Large intestine (tissue), 1 donor: ENCODE results near the gene WEE1. TPM values are rescaled to one million over a fixed set of nuclear protein-coding genes. Genes with fewer than 3 reads are reported as not detected.

ENCODE experiments used
- polyA plus RNA-seq: library from polyadenylated mRNA; unstranded; fragments of 120-200 nt; gene quantifications from one replicate; pipeline ENCODE4 v1.2.1, GENCODE V29; 2013

Gene WEE1
- polyA plus RNA-seq, 1 donor, result 68.9 TPM

Other genes with a start within 250 kb of the WEE1 start
- gene IPO7, start 189.0 kb upstream of the WEE1 start, polyA plus RNA-seq, result 96.8 TPM
- gene ZNF143, start 112.7 kb upstream of the WEE1 start, polyA plus RNA-seq, result 21.2 TPM
- 21.7 TPM for gene SWAP70, start 90.4 kb downstream of the WEE1 start, polyA plus RNA-seq